ENCODE measurements around the gene ACOX1. TPM values are rescaled to one million over a fixed set of nuclear protein-coding genes. Genes with fewer than 3 reads are reported as not detected.

Gene ACOX1
- total RNA-seq, 4 donors from 2014 or later, result 97.3 to 165 (median 103) TPM

DNA sequence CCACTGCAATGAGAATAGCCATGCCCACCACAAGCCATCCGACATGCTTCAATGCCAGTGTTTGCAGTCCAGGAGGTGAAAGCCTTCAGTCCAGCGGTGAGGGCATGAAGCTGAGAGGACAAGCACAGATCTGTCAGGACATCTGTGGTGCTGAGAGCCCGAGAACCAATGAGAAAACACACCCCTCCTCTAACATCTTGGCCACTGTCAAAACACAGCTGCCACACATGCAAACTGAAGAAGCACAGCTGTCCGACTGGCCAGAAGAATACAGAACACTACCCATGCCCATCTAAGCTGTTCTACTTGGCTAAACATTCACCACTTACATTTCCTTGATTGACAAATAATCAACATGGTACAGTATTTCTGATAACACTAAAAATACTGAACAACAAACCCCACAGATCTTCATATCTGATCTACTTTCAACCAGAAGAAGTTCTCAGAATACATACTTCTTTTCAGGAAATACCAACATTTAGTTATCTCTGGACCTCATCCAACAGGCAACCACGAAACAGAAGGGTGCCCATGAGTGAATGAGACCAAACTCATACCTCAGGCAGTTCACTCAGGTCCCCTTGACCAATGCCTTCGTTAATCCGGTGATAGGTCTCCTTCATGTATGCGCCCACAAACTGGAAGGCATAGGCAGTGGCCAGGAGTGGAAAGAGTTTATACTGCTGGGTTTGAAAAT is 28.0 kb downstream of the ACOX1 start:
- TF ChIP-seq, protein P1, sequence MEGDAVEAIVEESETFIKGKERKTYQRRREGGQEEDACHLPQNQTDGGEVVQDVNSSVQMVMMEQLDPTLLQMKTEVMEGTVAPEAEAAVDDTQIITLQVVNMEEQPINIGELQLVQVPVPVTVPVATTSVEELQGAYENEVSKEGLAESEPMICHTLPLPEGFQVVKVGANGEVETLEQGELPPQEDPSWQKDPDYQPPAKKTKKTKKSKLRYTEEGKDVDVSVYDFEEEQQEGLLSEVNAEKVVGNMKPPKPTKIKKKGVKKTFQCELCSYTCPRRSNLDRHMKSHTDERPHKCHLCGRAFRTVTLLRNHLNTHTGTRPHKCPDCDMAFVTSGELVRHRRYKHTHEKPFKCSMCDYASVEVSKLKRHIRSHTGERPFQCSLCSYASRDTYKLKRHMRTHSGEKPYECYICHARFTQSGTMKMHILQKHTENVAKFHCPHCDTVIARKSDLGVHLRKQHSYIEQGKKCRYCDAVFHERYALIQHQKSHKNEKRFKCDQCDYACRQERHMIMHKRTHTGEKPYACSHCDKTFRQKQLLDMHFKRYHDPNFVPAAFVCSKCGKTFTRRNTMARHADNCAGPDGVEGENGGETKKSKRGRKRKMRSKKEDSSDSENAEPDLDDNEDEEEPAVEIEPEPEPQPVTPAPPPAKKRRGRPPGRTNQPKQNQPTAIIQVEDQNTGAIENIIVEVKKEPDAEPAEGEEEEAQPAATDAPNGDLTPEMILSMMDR (IDR thresholded peaks at IDR 0.05; ENCODE audit: low read depth), result no peak

DNA sequence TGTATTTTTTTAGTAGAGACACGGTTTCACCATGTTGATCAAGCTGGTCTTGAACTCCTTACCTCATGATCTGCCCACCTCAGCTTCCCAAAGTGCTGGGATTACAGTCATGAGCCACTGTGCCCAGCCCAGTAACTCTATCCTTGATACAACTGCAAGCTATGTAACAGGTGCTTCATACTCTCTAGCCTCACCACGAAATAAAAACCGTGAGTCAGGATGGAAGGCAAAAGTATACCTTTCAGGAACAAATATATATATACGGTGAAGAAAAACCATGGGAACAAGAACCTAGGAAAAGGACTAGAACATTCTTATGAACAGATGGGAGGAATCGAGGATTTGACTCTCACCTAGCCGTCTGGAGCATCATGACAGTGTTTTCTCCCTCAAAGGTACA is 28.5 kb downstream of the ACOX1 start:
- TF ChIP-seq, protein P1 (IDR thresholded peaks at IDR 0.05; ENCODE audit: low read depth), result no peak

DNA sequence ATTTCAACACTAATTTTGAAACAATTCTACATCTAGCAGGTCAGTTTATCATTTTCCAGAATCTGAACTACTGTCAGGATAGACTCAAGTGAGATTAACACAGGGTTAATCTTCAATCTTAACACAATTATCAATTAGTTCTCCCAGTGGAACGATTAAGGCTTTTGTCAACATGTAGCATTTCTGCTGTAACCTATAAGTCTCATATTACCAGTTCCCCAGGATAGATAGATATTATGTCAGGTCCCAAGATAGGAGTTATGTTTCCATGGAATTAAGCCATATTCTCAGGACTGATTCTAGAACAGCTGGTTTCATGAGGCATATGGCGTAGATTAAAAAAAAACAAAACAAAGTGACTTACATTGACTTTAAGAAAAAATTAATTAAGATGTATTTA is 33.8 kb downstream of the ACOX1 start:
- TF ChIP-seq, protein P1 (IDR thresholded peaks at IDR 0.05; ENCODE audit: low read depth), result no peak

DNA sequence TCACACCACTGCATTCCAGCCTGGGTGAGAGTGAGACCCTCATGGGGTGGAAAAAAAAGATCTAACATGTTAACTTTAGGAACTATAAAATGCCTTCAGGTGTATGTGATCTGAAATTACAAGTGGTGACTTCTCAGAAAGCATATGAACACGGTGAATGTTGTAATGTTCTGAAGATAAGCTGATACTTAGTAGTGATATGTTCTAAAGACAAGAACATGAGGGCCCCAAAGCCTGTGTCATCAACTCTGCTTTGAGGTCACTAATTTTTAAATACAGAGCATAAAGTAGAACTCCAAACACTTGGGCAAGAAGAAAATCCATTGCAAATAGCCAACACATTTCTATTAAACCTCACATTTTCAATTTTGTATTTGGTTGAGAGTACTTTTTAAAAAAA is 35.5 kb downstream of the ACOX1 start:
- TF ChIP-seq, protein P1 (IDR thresholded peaks at IDR 0.05; ENCODE audit: low read depth), result no peak

DNA sequence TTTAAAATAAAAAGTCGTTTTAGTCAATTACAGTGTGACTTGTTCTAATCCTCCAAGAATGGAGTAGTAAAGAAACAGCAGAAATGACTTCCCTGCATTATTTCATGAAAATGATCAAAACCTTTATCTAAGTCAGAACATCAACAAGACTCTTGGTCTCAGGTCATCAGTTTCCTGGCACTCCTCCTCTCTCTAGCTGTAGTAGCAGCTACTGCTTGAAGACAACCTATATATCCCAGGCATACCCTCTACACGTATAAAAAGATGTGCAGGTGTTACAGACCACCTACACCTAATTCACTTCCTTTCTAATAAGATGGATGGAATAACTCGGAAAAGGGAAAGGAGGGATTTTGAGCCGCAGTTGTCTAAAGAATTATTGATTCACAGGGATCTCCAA is 36.5 kb downstream of the ACOX1 start:
- TF ChIP-seq, protein P1 (IDR thresholded peaks at IDR 0.05; ENCODE audit: low read depth), result no peak

DNA sequence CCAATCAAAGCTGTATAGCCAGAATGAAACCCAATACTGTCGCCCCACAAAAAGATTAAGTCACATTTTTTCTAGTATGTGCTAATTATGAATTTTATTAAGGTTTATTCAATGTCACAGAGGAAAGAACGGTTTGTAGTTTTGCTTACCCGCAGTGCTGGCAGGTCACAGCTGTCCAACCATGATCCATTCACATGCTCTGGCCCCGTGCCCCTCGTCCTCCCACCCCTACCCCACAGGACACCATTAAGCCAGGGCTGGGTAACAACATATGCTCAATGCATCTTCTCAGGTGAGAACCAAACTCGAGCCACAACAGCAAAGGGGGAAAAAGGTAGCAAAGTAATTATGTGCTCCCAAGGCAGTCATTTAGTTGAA is 37.5 kb downstream of the ACOX1 start:
- TF ChIP-seq, protein P1 (IDR thresholded peaks at IDR 0.05; ENCODE audit: low read depth), result no peak

DNA sequence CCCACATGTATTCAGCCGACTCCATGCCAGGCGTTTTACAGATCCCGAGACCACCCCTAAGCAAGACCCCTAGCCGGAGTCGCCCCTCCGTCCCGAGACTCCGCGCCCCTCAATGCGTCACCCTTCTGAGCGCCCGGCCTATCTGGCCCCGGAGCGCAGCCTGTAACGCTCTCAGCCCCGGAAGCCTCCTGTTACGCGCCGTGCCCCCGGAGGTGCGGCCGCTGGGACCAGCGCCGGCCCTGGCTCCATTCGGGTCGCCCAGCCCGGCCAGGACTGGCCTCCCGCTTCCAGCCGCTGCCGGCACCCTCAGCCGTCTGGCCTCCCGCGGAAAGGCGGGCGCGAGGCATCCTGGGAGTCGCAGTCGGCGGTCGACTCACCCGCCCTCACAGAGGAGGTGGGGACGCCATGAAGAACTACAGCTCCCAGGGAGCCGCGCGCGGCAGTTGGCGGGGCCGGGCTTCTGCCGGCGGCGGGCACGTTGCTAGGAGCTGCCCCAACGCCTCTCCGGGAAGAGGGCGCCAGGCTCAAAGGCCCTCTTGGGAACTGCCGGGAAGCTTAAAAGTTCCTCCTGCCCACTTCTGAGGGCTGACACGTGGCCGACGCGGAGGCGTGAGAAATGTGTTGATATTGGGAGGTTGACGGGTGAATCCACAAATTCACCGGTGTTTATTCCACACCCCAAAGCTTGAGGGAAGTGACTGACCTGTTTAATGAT is 38.1 kb downstream of the ACOX1 start, which contains the start of gene FBF1:
Gene FBF1 (minus strand): TSS at position 316 of the 715 bp plus-strand sequence. CDS start 2,893 bp downstream, outside the sequence.
- TF ChIP-seq, protein P1 (IDR thresholded peaks at IDR 0.05; ENCODE audit: low read depth), result no peak

Data from subcutaneous adipose tissue (tissue), 4 donors.